Measurements from ENCODE around the gene FAM20A.
"Not testable (repeated sequence)": the region's sequence is repeated elsewhere in the genome, so short reads cannot be mapped to it uniquely, and the experiment has no call there.

The FAM20A gene

GRCh38 chr17:68587026-68587425 is 14.1 kb downstream of the FAM20A start:
- Histone ChIP-seq H3K36me3 (ENCODE audit: insufficient read depth, low read depth, low read length) (peaks cover 14% of the 10 kb centered on the region; the same call in 1 of the 2 replicates), H3K4me3 (ENCODE audit: low read length) (no peak overlapping the region), H3K9ac (ENCODE audit: low read depth, low read length) (no peak overlapping the region), H3K27me3 (ENCODE audit: insufficient read depth, low read length) (no peaks in the 10 kb centered on the region), H3K9me3 (ENCODE audit: insufficient read depth, low read depth, low read length) (no peaks in the 10 kb centered on the region), H3K27ac (ENCODE audit: low read length) (no peak overlapping the region), H3K4me1 (ENCODE audit: insufficient read depth, low read length) (peaks cover 3% of the 10 kb centered on the region; the same call in 1 of the 2 replicates)

- Histone ChIP-seq H3K27ac (ENCODE audit: low read length) (no peak overlapping the region), H3K9me3 (ENCODE audit: insufficient read depth, low read depth, low read length) (no peaks in the 10 kb centered on the region), H3K4me1 (ENCODE audit: insufficient read depth, low read length) (peaks cover 3% of the 10 kb centered on the region; the same call in 1 of the 2 replicates), H3K9ac (ENCODE audit: low read depth, low read length) (no peak overlapping the region), H3K4me3 (ENCODE audit: low read length) (no peak overlapping the region), H3K36me3 (ENCODE audit: insufficient read depth, low read depth, low read length) (peaks cover 14% of the 10 kb centered on the region; the same call in 1 of the 2 replicates), H3K27me3 (ENCODE audit: insufficient read depth, low read length) (no peaks in the 10 kb centered on the region)
Measured at GRCh38 chr17:68585643-68586042, 15.5 kb downstream of the FAM20A start.

- no peak overlapping the region for H3K9ac ChIP-seq (ENCODE audit: low read depth, low read length)
- H3K4me3 ChIP-seq (ENCODE audit: low read length), result no peak overlapping the region
- H3K9me3 ChIP-seq (ENCODE audit: insufficient read depth, low read depth, low read length), result no peaks in the 10 kb centered on the region
- peaks cover 3% of the 10 kb centered on the region; the same call in 1 of the 2 replicates for H3K4me1 ChIP-seq (ENCODE audit: insufficient read depth, low read length)
- H3K36me3 ChIP-seq (ENCODE audit: insufficient read depth, low read depth, low read length), result peaks cover 14% of the 10 kb centered on the region; the same call in 1 of the 2 replicates
- no peak overlapping the region for H3K27ac ChIP-seq (ENCODE audit: low read length)
- H3K27me3 ChIP-seq (ENCODE audit: insufficient read depth, low read length), result no peaks in the 10 kb centered on the region
Measured at GRCh38 chr17:68584581-68585303, 16.4 kb downstream of the FAM20A start.

- H3K9me3 ChIP-seq (ENCODE audit: insufficient read depth, low read depth, low read length); H3K4me1 ChIP-seq (ENCODE audit: insufficient read depth, low read length): not testable (repeated sequence)
Measured at GRCh38 chr17:68582867-68583266, 18.3 kb downstream of the FAM20A start.

GRCh38 chr17:68581863-68582645 is 19.1 kb downstream of the FAM20A start:
- Histone ChIP-seq H3K4me3 (ENCODE audit: low read length) (no peak overlapping the region), H3K27ac (ENCODE audit: low read length) (no peak overlapping the region), H3K9ac (ENCODE audit: low read depth, low read length) (no peak overlapping the region), H3K4me1 (ENCODE audit: insufficient read depth, low read length) (peaks cover 3% of the 10 kb centered on the region; the same call in 1 of the 2 replicates), H3K36me3 (ENCODE audit: insufficient read depth, low read depth, low read length) (peaks cover 4% of the 10 kb centered on the region; the same call in 1 of the 2 replicates), H3K9me3 (ENCODE audit: insufficient read depth, low read depth, low read length) (no peaks in the 10 kb centered on the region), H3K27me3 (ENCODE audit: insufficient read depth, low read length) (no peaks in the 10 kb centered on the region)

More at GRCh38 chr17:68582867-68583266, 18.3 kb downstream of the FAM20A start:
- H3K36me3 ChIP-seq (ENCODE audit: insufficient read depth, low read depth, low read length); H3K9ac ChIP-seq (ENCODE audit: low read depth, low read length); H3K27me3 ChIP-seq (ENCODE audit: insufficient read depth, low read length); H3K4me3 ChIP-seq (ENCODE audit: low read length); H3K27ac ChIP-seq (ENCODE audit: low read length): not testable (repeated sequence)

GRCh38 chr17:68580236-68580770 is 20.9 kb downstream of the FAM20A start:
- Histone ChIP-seq H3K4me3 (ENCODE audit: low read length) (no peak overlapping the region), H3K36me3 (ENCODE audit: insufficient read depth, low read depth, low read length) (no peaks in the 10 kb centered on the region; the same call in 1 of the 2 replicates), H3K27me3 (ENCODE audit: insufficient read depth, low read length) (no peaks in the 10 kb centered on the region), H3K27ac (ENCODE audit: low read length) (no peak overlapping the region), H3K4me1 (ENCODE audit: insufficient read depth, low read length) (no peaks in the 10 kb centered on the region), H3K9ac (ENCODE audit: low read depth, low read length) (no peak overlapping the region), H3K9me3 (ENCODE audit: insufficient read depth, low read depth, low read length) (no peaks in the 10 kb centered on the region)

GRCh38 chr17:68579194-68579927 is 21.8 kb downstream of the FAM20A start:
- no peak overlapping the region for H3K9ac ChIP-seq (ENCODE audit: low read depth, low read length)
- H3K36me3 ChIP-seq (ENCODE audit: insufficient read depth, low read depth, low read length), result no peaks in the 10 kb centered on the region; the same call in 1 of the 2 replicates
- H3K4me1 ChIP-seq (ENCODE audit: insufficient read depth, low read length), result no peaks in the 10 kb centered on the region
- H3K27ac ChIP-seq (ENCODE audit: low read length), result no peak overlapping the region
- no peak overlapping the region for H3K4me3 ChIP-seq (ENCODE audit: low read length)
- H3K9me3 ChIP-seq (ENCODE audit: insufficient read depth, low read depth, low read length), result no peaks in the 10 kb centered on the region
- H3K27me3 ChIP-seq (ENCODE audit: insufficient read depth, low read length), result no peaks in the 10 kb centered on the region

- no peak overlapping the region for H3K27ac ChIP-seq (ENCODE audit: low read length)
- H3K36me3 ChIP-seq (ENCODE audit: insufficient read depth, low read depth, low read length), result no peaks in the 10 kb centered on the region; the same call in 1 of the 2 replicates
- H3K9ac ChIP-seq (ENCODE audit: low read depth, low read length), result no peak overlapping the region
- no peaks in the 10 kb centered on the region for H3K27me3 ChIP-seq (ENCODE audit: insufficient read depth, low read length)
- H3K4me3 ChIP-seq (ENCODE audit: low read length), result no peak overlapping the region
- no peaks in the 10 kb centered on the region for H3K9me3 ChIP-seq (ENCODE audit: insufficient read depth, low read depth, low read length)
- H3K4me1 ChIP-seq (ENCODE audit: insufficient read depth, low read length), result no peaks in the 10 kb centered on the region
Measured at GRCh38 chr17:68578236-68578635, 22.9 kb downstream of the FAM20A start.

GRCh38 chr17:68577497-68577821 is 23.7 kb downstream of the FAM20A start:
- Histone ChIP-seq H3K27ac (ENCODE audit: low read length) (no peak overlapping the region), H3K4me1 (ENCODE audit: insufficient read depth, low read length) (no peaks in the 10 kb centered on the region), H3K4me3 (ENCODE audit: low read length) (no peak overlapping the region), H3K27me3 (ENCODE audit: insufficient read depth, low read length) (no peaks in the 10 kb centered on the region), H3K36me3 (ENCODE audit: insufficient read depth, low read depth, low read length) (no peaks in the 10 kb centered on the region; the same call in 1 of the 2 replicates), H3K9me3 (ENCODE audit: insufficient read depth, low read depth, low read length) (no peaks in the 10 kb centered on the region), H3K9ac (ENCODE audit: low read depth, low read length) (no peak overlapping the region)

- Histone ChIP-seq H3K9ac (ENCODE audit: low read depth, low read length) (no peak overlapping the region), H3K36me3 (ENCODE audit: insufficient read depth, low read depth, low read length) (no peaks in the 10 kb centered on the region; the same call in 1 of the 2 replicates), H3K27me3 (ENCODE audit: insufficient read depth, low read length) (no peaks in the 10 kb centered on the region), H3K4me1 (ENCODE audit: insufficient read depth, low read length) (no peaks in the 10 kb centered on the region), H3K9me3 (ENCODE audit: insufficient read depth, low read depth, low read length) (no peaks in the 10 kb centered on the region), H3K27ac (ENCODE audit: low read length) (no peak overlapping the region), H3K4me3 (ENCODE audit: low read length) (no peak overlapping the region)
Measured at GRCh38 chr17:68576811-68577496, 24.2 kb downstream of the FAM20A start.

- H3K4me1 ChIP-seq (ENCODE audit: insufficient read depth, low read length), result no peaks in the 10 kb centered on the region
- H3K9me3 ChIP-seq (ENCODE audit: insufficient read depth, low read depth, low read length), result no peaks in the 10 kb centered on the region
- no peak overlapping the region for H3K9ac ChIP-seq (ENCODE audit: low read depth, low read length)
- H3K27ac ChIP-seq (ENCODE audit: low read length), result no peak overlapping the region
- no peaks in the 10 kb centered on the region for H3K36me3 ChIP-seq (ENCODE audit: insufficient read depth, low read depth, low read length)
- no peak overlapping the region for H3K4me3 ChIP-seq (ENCODE audit: low read length)
- no peaks in the 10 kb centered on the region for H3K27me3 ChIP-seq (ENCODE audit: insufficient read depth, low read length)
Measured at GRCh38 chr17:68576137-68576536, 25.0 kb downstream of the FAM20A start.

Measured in iPS-20b (cell line).